ENCODE measurements around the gene GPC6. TPM values are rescaled to one million over a fixed set of nuclear protein-coding genes. Genes with fewer than 3 reads are reported as not detected.

GPC6 gene
- total and polyA plus RNA-seq, 2 donors (not counting 3 experiments of a cell fraction or from before 2014, with no cell fraction given) = 0.01 TPM; not detected in 1

DNA sequence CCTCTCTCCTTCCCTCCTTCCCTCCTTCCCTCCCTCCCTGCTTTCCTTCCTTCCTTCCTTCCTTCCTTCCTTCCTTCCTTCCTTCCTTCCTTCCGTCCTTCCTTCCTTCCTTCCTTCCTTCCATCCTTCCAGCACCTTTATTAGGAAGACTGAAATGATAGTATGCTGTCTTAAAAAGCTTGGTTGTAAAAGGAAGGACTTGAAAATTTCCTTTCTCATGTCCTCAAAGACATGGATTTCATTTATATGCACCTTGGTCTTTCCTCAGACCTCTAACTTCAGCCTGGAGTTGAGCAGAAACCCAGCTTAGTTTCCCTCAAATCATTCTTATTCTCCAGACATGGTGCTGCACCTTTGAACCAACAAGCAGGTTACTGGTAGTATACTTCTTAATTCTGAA is 141.7 kb downstream of the GPC6 start:
- H3K36me3 ChIP-seq (ENCODE audit: control insufficient read depth in 2 of 2, extremely low read depth in 1 of 2, insufficient read depth in 2 of 2, low read length in 2 of 2) = no peaks in the 10 kb centered on the region
- no peaks in the 10 kb centered on the region for H3K27me3 ChIP-seq (ENCODE audit: control insufficient read depth in 2 of 2, insufficient read depth in 2 of 2, low read length in 2 of 2)
- intact Hi-C loops (cut with micrococcal nuclease) = no loop called here
- H2AFZ ChIP-seq (ENCODE audit: low read depth, low read length) = no peak overlapping the region
- no TSS peak for BruUV-seq (replicated peaks)
- no peaks in the 10 kb centered on the region for H3K4me1 ChIP-seq (ENCODE audit: control insufficient read depth, extremely low read depth, insufficient read depth, low read length)
- TF ChIP-seq, protein P1, sequence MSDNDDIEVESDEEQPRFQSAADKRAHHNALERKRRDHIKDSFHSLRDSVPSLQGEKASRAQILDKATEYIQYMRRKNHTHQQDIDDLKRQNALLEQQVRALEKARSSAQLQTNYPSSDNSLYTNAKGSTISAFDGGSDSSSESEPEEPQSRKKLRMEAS (IDR thresholded peaks at IDR 0.05; ENCODE audit: insufficient read depth, insufficient read length) = no peak
- TF ChIP-seq FOS (IDR thresholded peaks at IDR 0.05; ENCODE audit: borderline replicate concordance, insufficient read depth, low read length) (no peak), MYC (IDR thresholded peaks at IDR 0.05; ENCODE audit: low read depth, low read length) (no peak), JUN (IDR thresholded peaks at IDR 0.05; ENCODE audit: borderline replicate concordance, insufficient read depth, insufficient read length, low read depth) (no peak), EZH2 (IDR thresholded peaks at IDR 0.05; ENCODE audit: borderline replicate concordance, low read depth, low read length, severe bottlenecking) (no peak), POLR2AphosphoS5 (IDR thresholded peaks at IDR 0.05; ENCODE audit: insufficient read depth, low read depth, low read length) (no peak), CTCF (IDR thresholded peaks at IDR 0.05; ENCODE audit: extremely low read depth in 1 of 2, insufficient read depth in 1 of 2, low read depth in 1 of 2, low read length in 2 of 2) (no peak), GATA2 (IDR thresholded peaks at IDR 0.05; ENCODE audit: insufficient read depth, insufficient read length, low read depth, low read length) (no peak), POLR2A (IDR thresholded peaks at IDR 0.05; ENCODE audit: low read depth, low read length) (no peak)
- peaks cover 8% of the 10 kb centered on the region for H3K9me3 ChIP-seq (replicated peaks; ENCODE audit: control insufficient read depth, insufficient read depth, low read length)
- no peaks in the 10 kb centered on the region for H3K79me2 ChIP-seq (ENCODE audit: control insufficient read depth, insufficient read depth, low read length)
- H4K20me1 ChIP-seq (replicated peaks; ENCODE audit: control insufficient read depth, extremely low read depth, insufficient read depth, low read length) = no peaks in the 10 kb centered on the region
- no peak overlapping the region for H3K9ac ChIP-seq (replicated peaks; ENCODE audit: extremely low read depth, insufficient read depth, low read length)
- FAIRE-seq = no peak
- no peak for DNase-seq (ENCODE audit: low read depth, low spot score)
- H3K27ac ChIP-seq (ENCODE audit: insufficient read depth, low read depth, low read length) = no peak overlapping the region
- H3K4me2 ChIP-seq (ENCODE audit: insufficient read depth, low read length) = no peak overlapping the region
- no peak overlapping the region for H3K4me3 ChIP-seq (replicated peaks in 1 of 3; ENCODE audit: insufficient read depth in 1 of 3, low read depth in 1 of 3, low read length in 3 of 3)
- POLR2A ChIA-PET = no interaction called here
- dilution Hi-C loops (cut with MboI; ENCODE audit: extremely low pct_ligation_motif_present, low sequenced_read_pairs) = no loop called here
- no peaks in the 10 kb centered on the region for H3K9me1 ChIP-seq (replicated peaks; ENCODE audit: control insufficient read depth, extremely low read depth, insufficient read depth, low read length)
- CTCF ChIA-PET = no interaction called here

All from endothelial cell of umbilical vein (primary cell).